CD4-positive, alpha-beta T cell (primary cell): ENCODE data around the gene LMO7. TPM values are rescaled to one million over a fixed set of nuclear protein-coding genes. Genes with fewer than 3 reads are reported as not detected.

Experiments used
- ATAC-seq: fragments of 200-7000 bp; cut with Tn5 transposase; one replicate; pipeline ENCODE4 v1.10.0; 2022; ENCODE audit warnings: mild to moderate bottlenecking; ENCODE audit not compliant: poor library complexity
- CTCF ChIA-PET: fragments of 350-600 bp; sonication (Branson Sonifier 250); formaldehyde crosslinking; loops from one replicate; lab custom pipeline; 2021; ENCODE audit warnings: antibody characterized with exemption, inconsistent platforms; lab: Charles Lee
- POLR2A ChIA-PET: fragments of 350-600 bp; sonication (Branson Sonifier 250); formaldehyde crosslinking; loops from one replicate; lab custom pipeline; 2021; ENCODE audit warnings: antibody characterized with exemption, inconsistent platforms; lab: Charles Lee
- DNase-seq, 14 experiments: peaks; one replicate each; pipeline ENCODE4 v3.0.0-alpha.2; 2013 to 2020; ENCODE audit warnings: mixed read lengths in 2 of 14
- H3K27ac ChIP-seq, 2 donors: one replicate each; pipeline versions ENCODE4 v1.5.1 to v1.7.0; 2013; ENCODE audit warnings: low read length in 2 of 2, low read depth in 1 of 2, mild to moderate bottlenecking in 1 of 2
- H3K27me3 ChIP-seq, 2 experiments: 1 replicate in 1 of 2; 2 replicates in 1 of 2; pipeline versions ENCODE4 v1.6.1 to v1.7.0; 2013; ENCODE audit warnings: low read length in 2 of 2, control low read depth in 1 of 2, mild to moderate bottlenecking in 1 of 2, moderate library complexity in 1 of 2; ENCODE audit not compliant: insufficient read depth in 2 of 2, control insufficient read depth in 1 of 2
- H3K36me3 ChIP-seq: one replicate; pipeline ENCODE4 v1.6.1; 2013; ENCODE audit warnings: low read length, control low read depth; ENCODE audit not compliant: insufficient read depth
- H3K4me1 ChIP-seq: one replicate; pipeline ENCODE4 v1.6.1; 2013; ENCODE audit warnings: low read length, control low read depth; ENCODE audit not compliant: insufficient read depth
- H3K4me3 ChIP-seq: one replicate; pipeline ENCODE4 v1.5.1; 2013; ENCODE audit warnings: mild to moderate bottlenecking, low read length, moderate library complexity
- H3K9me3 ChIP-seq, 2 experiments: 1 replicate in 1 of 2; 2 replicates in 1 of 2; pipeline versions ENCODE4 v1.6.1 to v1.7.0; 2013; ENCODE audit warnings: low read length in 2 of 2, mild to moderate bottlenecking in 2 of 2, control low read depth in 1 of 2, moderate library complexity in 1 of 2; ENCODE audit not compliant: control insufficient read depth in 1 of 2, insufficient read depth in 1 of 2
- H3K27ac Mint-ChIP-seq: one replicate; pipeline ENCODE4 v1.8.0; 2020; ENCODE audit warnings: mixed read lengths
- H3K27me3 Mint-ChIP-seq: one replicate; pipeline ENCODE4 v1.8.0; 2021; ENCODE audit warnings: mixed read lengths
- H3K36me3 Mint-ChIP-seq: one replicate; pipeline ENCODE4 v1.8.0; 2021; ENCODE audit warnings: low read depth, mixed read lengths
- H3K4me1 Mint-ChIP-seq: one replicate; pipeline ENCODE4 v1.8.0; 2021; ENCODE audit warnings: low read depth, mixed read lengths
- H3K4me3 Mint-ChIP-seq: one replicate; pipeline ENCODE4 v1.8.0; 2020; ENCODE audit warnings: mild to moderate bottlenecking, mixed read lengths
- H3K9me3 Mint-ChIP-seq: one replicate; pipeline ENCODE4 v1.8.0; 2020; ENCODE audit warnings: mixed read lengths
- intact Hi-C, 2 experiments: fragments of 100-400 bp; cut with DNase I in 1 of 2; cut with micrococcal nuclease in 1 of 2; formaldehyde crosslinking; loops; one replicate each; pipeline versions ENCODE4 v1.15.1 to v1.9.0; 2023 to 2025; cut with DNase I, micrococcal nuclease
- total RNA-seq, 174 experiments: library from RNA in 2 of 174; stranded (reverse) in 2 of 174; gene quantifications; one replicate each; pipeline ENCODE4 v1.2.3 and lab custom pipeline; 2021 to 2026
- TF ChIP-seq, protein P1 (sequence below): fragments of 200-600 bp; IDR thresholded peaks from one replicate; pipeline ENCODE4 v1.8.0; 2022; ENCODE audit warnings: antibody characterized with exemption, mild to moderate bottlenecking

Gene LMO7
- total RNA-seq, 2 experiments from 2014 or later = 35.2 to 36.3 TPM

DNA sequence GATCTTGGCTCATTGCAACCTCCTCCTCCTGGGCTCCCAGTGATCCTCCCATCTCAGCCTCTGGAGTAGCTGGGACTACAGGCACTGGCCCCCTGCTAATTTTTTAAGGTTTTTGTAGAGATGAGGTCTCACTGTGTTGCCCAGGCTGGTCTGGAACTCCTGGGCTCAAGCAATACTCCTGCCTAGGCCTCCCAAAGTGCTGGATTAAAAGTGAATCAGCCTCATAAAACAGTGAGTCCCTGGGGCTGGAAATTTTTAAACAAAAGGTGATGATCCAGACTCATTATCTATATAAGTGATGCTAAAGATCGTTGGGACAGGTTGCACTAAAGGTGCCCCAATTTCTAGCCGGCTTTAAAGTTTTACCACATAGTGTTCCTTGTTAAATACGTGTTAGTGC is 112.7 kb downstream of the LMO7 start:
- H3K27me3 Mint-ChIP-seq = no peaks in the 10 kb centered on the region
- Histone ChIP-seq H3K4me1 (no peaks in the 10 kb centered on the region), H3K36me3 (no peaks in the 10 kb centered on the region), H3K27ac (no peak overlapping the region), H3K27me3 (no peaks in the 10 kb centered on the region), H3K4me3 (no peak overlapping the region), H3K9me3 (no peaks in the 10 kb centered on the region)
- H3K9me3 Mint-ChIP-seq = peaks cover 2% of the 10 kb centered on the region
- no peaks in the 10 kb centered on the region for H3K4me1 Mint-ChIP-seq
- no peak for DNase-seq
- H3K27ac Mint-ChIP-seq = no peak overlapping the region
- no peak overlapping the region for H3K4me3 Mint-ChIP-seq
- CTCF ChIA-PET = no interaction called here
- no peaks in the 10 kb centered on the region for H3K36me3 Mint-ChIP-seq
- no peak for ATAC-seq
- POLR2A ChIA-PET = no interaction called here
- intact Hi-C loops = no loop called here
- TF ChIP-seq, protein P1, sequence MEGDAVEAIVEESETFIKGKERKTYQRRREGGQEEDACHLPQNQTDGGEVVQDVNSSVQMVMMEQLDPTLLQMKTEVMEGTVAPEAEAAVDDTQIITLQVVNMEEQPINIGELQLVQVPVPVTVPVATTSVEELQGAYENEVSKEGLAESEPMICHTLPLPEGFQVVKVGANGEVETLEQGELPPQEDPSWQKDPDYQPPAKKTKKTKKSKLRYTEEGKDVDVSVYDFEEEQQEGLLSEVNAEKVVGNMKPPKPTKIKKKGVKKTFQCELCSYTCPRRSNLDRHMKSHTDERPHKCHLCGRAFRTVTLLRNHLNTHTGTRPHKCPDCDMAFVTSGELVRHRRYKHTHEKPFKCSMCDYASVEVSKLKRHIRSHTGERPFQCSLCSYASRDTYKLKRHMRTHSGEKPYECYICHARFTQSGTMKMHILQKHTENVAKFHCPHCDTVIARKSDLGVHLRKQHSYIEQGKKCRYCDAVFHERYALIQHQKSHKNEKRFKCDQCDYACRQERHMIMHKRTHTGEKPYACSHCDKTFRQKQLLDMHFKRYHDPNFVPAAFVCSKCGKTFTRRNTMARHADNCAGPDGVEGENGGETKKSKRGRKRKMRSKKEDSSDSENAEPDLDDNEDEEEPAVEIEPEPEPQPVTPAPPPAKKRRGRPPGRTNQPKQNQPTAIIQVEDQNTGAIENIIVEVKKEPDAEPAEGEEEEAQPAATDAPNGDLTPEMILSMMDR = no peak

DNA sequence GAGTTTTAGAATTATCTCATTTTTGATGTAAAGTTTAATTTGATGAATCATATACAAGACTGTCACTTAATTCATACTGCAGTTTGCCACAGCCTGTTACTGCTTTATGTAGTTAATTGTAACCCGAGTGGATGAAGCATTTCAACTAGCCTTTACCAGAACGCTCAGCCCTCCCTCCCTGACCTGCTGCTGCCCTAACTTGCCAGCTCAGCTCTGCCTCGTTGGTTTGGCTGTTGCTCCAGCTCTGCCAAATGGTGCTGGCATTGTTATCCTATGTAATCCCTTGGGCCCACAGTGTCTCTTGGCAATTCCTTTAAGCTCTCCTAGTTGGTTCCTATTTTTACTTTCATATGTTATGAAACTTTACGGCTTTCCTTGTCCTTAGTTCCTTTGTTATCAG is 113.3 kb downstream of the LMO7 start:
- ATAC-seq (no peak), DNase-seq (no peak)
- Mint-ChIP-seq H3K4me3 (no peak overlapping the region), H3K4me1 (peaks cover 3% of the 10 kb centered on the region), H3K36me3 (no peaks in the 10 kb centered on the region), H3K9me3 (peaks cover 5% of the 10 kb centered on the region), H3K27ac (no peak overlapping the region), H3K27me3 (no peaks in the 10 kb centered on the region)
- intact Hi-C loops = no loop called here
- Histone ChIP-seq H3K27ac (no peak overlapping the region), H3K9me3 (no peaks in the 10 kb centered on the region), H3K4me3 (no peak overlapping the region), H3K4me1 (no peaks in the 10 kb centered on the region), H3K27me3 (no peaks in the 10 kb centered on the region), H3K36me3 (no peaks in the 10 kb centered on the region)
- ChIA-PET POLR2A (no interaction called here), CTCF (no interaction called here)
- TF ChIP-seq, protein P1 = no peak

DNA sequence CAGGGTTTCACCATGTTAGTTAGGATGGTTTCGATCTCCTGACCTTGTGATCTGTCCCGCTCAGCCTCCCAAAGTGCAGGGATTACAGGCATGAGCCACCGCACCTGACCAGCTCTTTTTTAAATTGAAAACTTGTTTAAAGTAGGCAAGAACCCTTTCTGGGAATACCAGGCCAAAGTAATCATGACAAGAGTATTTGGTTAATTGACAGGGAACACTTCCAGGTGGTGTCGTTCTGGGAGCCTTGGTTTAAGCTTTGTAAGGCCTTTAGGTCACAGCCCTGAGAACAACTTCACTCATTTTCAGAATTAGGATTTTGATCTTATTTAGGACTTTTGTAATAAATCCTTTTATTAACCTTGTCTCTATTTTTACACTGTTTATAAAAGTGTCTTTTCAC is 115.2 kb downstream of the LMO7 start:
- no peaks in the 10 kb centered on the region for H3K27me3 ChIP-seq
- no peak for DNase-seq
- Mint-ChIP-seq H3K9me3 (peaks cover 5% of the 10 kb centered on the region), H3K27me3 (no peaks in the 10 kb centered on the region), H3K4me1 (peaks cover 23% of the 10 kb centered on the region), H3K4me3 (no peak overlapping the region), H3K36me3 (no peaks in the 10 kb centered on the region), H3K27ac (no peak overlapping the region)
- TF ChIP-seq, protein P1 = no peak
- no peaks in the 10 kb centered on the region for H3K9me3 ChIP-seq
- no peaks in the 10 kb centered on the region for H3K4me1 ChIP-seq
- H3K4me3 ChIP-seq = no peak overlapping the region
- CTCF ChIA-PET = interaction anchor here (0.6 kb wide), 1 partner anchor 26 kb away, joined by 3 read pairs; no protein-coding TSS in a partner anchor
- POLR2A ChIA-PET = interaction anchor here (0.8 kb wide), 1 partner anchor 10 kb away, joined by 4 read pairs; no protein-coding TSS in a partner anchor
- no peaks in the 10 kb centered on the region for H3K36me3 ChIP-seq
- intact Hi-C loops = no loop called here
- ATAC-seq = no peak
- no peak overlapping the region for H3K27ac ChIP-seq
